K562 (cell line): Measurements from ENCODE around the gene GPR15. TPM values are rescaled to one million over a fixed set of nuclear protein-coding genes. Genes with fewer than 3 reads are reported as not detected.

Experiments
- CBX3 ChIP-seq, 2 experiments: IDR thresholded peaks; 1 replicate in 1 of 2; 2 replicates in 1 of 2; pipeline ENCODE4 v1.6.1; 2012; ENCODE audit warnings: inconsistent platforms in 2 of 2, low read length in 2 of 2, borderline replicate concordance in 1 of 2, control low read depth in 1 of 2
- CHD1 ChIP-seq: fragments of 200-600 bp; sonication (generic); IDR thresholded peaks from one replicate; pipeline ENCODE4 v1.6.1; 2012; ENCODE audit warnings: mild to moderate bottlenecking, moderate library complexity, low read length, inconsistent platforms
- DIDO1 ChIP-seq: fragments of 450-650 bp; IDR thresholded peaks from 2 replicates; pipeline ENCODE4 v1.6.1; 2016; ENCODE audit warnings: low read depth, missing biosample characterization, missing genetic modification characterization
- ELF1 ChIP-seq: fragments of 200-800 bp; sonication (Bioruptor generic); IDR thresholded peaks from 2 replicates; pipeline ENCODE4 v1.6.1; 2016; ENCODE audit warnings: missing genetic modification characterization, missing compliant biosample characterization
- EP300 ChIP-seq: IDR thresholded peaks from 2 replicates; pipeline ENCODE4 v1.6.1; 2012; ENCODE audit warnings: low read length, improper control_type of control experiment
- FOXP4 ChIP-seq: sonication (generic); formaldehyde crosslinking; IDR thresholded peaks from 2 replicates; pipeline ENCODE4 v1.8.0; 2022; ENCODE audit warnings: mild to moderate bottlenecking, missing genetic modification reagents, borderline replicate concordance
- GMEB1 ChIP-seq: fragments of 250-450 bp; sonication (Bioruptor Pico); IDR thresholded peaks from 2 replicates; pipeline ENCODE4 v1.4.0; 2020; ENCODE audit warnings: mild to moderate bottlenecking
- MAFG ChIP-seq: fragments of 450-650 bp; conservative IDR thresholded peaks from 2 replicates; pipeline ENCODE4 v1.6.1; 2016; ENCODE audit warnings: missing genetic modification characterization, missing compliant biosample characterization
- PCBP1 ChIP-seq: fragments of 200-400 bp; formaldehyde crosslinking; IDR thresholded peaks from 2 replicates; pipeline ENCODE4 v1.6.1; 2018; ENCODE audit warnings: mild to moderate bottlenecking, low read depth, low read length; ENCODE audit not compliant: poor library complexity, severe bottlenecking
- POLR2H ChIP-seq: IDR thresholded peaks from 2 replicates; pipeline ENCODE4 v1.6.1; 2016; ENCODE audit warnings: missing genetic modification characterization, low read depth, mild to moderate bottlenecking, control low read depth, missing compliant biosample characterization, moderate library complexity
- SMARCA5 ChIP-seq: fragments of 450-650 bp; IDR thresholded peaks from 2 replicates; pipeline ENCODE4 v1.6.1; 2016
- STAG1 ChIP-seq: sonication (generic); formaldehyde crosslinking; IDR thresholded peaks from 2 replicates; pipeline ENCODE4 v1.5.0; 2020; ENCODE audit warnings: missing genetic modification reagents, borderline replicate concordance
- ZC3H11A ChIP-seq: IDR thresholded peaks from 2 replicates; pipeline ENCODE4 v1.6.1; 2012; ENCODE audit warnings: low read depth, low read length, improper control_type of control experiment
- ZFPM2 ChIP-seq: fragments of 250-450 bp; sonication (Bioruptor Pico); IDR thresholded peaks from 2 replicates; pipeline ENCODE4 v1.5.1; 2022; ENCODE audit warnings: mild to moderate bottlenecking
- ZNF77 ChIP-seq: fragments of 250-450 bp; sonication (Bioruptor Pico); IDR thresholded peaks from 2 replicates; pipeline ENCODE4 v1.5.0; 2020
- ZSCAN32 ChIP-seq: fragments of 450-650 bp; formaldehyde crosslinking; IDR thresholded peaks from 2 replicates; pipeline ENCODE4 v1.4.0; 2020; ENCODE audit warnings: mild to moderate bottlenecking, moderate library complexity
- polyA plus RNA-seq, 8 experiments: library from polyadenylated mRNA; depleted of rRNA in 4 of 8; stranded (reverse) in 5 of 8; unstranded in 3 of 8; fragments of >200 nt; fragmentation: Nextera tagmentation in 2 of 8; fragmentation: Illumina TruSeq in 1 of 8; extraction: Ambion mirVana in 2 of 8; extraction: Trizol in 1 of 8; gene quantifications; 2 replicates each; pipeline versions ENCODE4 v1.2.1 to v1.2.3, GENCODE V29; 2011 to 2014; ENCODE audit warnings: inconsistent platforms in 1 of 8, missing spikeins in 1 of 8
- total RNA-seq, 7 experiments: library from RNA; depleted of rRNA in 6 of 7; stranded (reverse); fragments of >200 nt in 6 of 7; fragmentation: Illumina TruSeq in 2 of 7; extraction: Trizol in 2 of 7; gene quantifications; 2 replicates each; pipeline versions ENCODE4 v1.2.1 to v1.2.3, GENCODE V29; 2011 to 2021; ENCODE audit warnings: low replicate concordance in 1 of 7
- TF ChIP-seq, protein P1 (sequence below): fragments of 450-650 bp; formaldehyde crosslinking; conservative IDR thresholded peaks from 2 replicates; pipeline ENCODE4 v1.4.0; 2022; ENCODE audit warnings: mild to moderate bottlenecking, missing genetic modification characterization
- TF ChIP-seq, protein P2 (sequence below), 2 experiments: fragments of 150-350 bp in 1 of 2; IDR thresholded peaks; 2 replicates each; pipeline ENCODE4 v1.6.1; 2012 to 2016; ENCODE audit warnings: low read depth in 2 of 2, low read length in 2 of 2, mild to moderate bottlenecking in 1 of 2, moderate library complexity in 1 of 2
- TF ChIP-seq, protein P3 (sequence below): sonication (generic); formaldehyde crosslinking; IDR thresholded peaks from 2 replicates; pipeline ENCODE4 v1.9.0; 2022; ENCODE audit warnings: mild to moderate bottlenecking, missing genetic modification reagents

The GPR15 gene
- total and polyA plus RNA-seq, 9 of the 15 experiments (the other 6 are each of a cell fraction or from before 2014, with no cell fraction given), result 0.13 TPM; not detected in 8

GRCh38 chr3:98522544-98523281 lies 9.1 kb upstream of the GPR15 start, which contains the start of gene CLDND1 (continued):
- TF ChIP-seq, protein P1, sequence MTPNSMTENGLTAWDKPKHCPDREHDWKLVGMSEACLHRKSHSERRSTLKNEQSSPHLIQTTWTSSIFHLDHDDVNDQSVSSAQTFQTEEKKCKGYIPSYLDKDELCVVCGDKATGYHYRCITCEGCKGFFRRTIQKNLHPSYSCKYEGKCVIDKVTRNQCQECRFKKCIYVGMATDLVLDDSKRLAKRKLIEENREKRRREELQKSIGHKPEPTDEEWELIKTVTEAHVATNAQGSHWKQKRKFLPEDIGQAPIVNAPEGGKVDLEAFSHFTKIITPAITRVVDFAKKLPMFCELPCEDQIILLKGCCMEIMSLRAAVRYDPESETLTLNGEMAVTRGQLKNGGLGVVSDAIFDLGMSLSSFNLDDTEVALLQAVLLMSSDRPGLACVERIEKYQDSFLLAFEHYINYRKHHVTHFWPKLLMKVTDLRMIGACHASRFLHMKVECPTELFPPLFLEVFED (CRISPR knock-in tag), result no peak
- TF ChIP-seq ZSCAN32 (CRISPR knock-in tag) (no peak), POLR2H (tag) (0 out of 2 replicates have a peak, but pooled peaks have one; percentile 28), ZNF77 (CRISPR knock-in tag) (no peak), PCBP1 (no peak), ZFPM2 (no peak), ELF1 (tag) (peak; percentile 9; the same call in 1 of the 2 replicates), ZC3H11A (no peak), CHD1 (no peak), DIDO1 (tag) (no peak), MAFG (tag) (no peak), CBX3 (IDR thresholded peaks at IDR 0.05; ENCODE audit: borderline replicate concordance in 1 of 2, low read length in 2 of 2) (no peak), STAG1 (CRISPR knock-in tag) (no peak), EP300 (no peak), FOXP4 (CRISPR knock-in tag) (no peak), GMEB1 (0 out of 2 replicates have a peak, but pooled peaks have one; percentile 41), SMARCA5 (no peak)
- TF ChIP-seq, protein P2, sequence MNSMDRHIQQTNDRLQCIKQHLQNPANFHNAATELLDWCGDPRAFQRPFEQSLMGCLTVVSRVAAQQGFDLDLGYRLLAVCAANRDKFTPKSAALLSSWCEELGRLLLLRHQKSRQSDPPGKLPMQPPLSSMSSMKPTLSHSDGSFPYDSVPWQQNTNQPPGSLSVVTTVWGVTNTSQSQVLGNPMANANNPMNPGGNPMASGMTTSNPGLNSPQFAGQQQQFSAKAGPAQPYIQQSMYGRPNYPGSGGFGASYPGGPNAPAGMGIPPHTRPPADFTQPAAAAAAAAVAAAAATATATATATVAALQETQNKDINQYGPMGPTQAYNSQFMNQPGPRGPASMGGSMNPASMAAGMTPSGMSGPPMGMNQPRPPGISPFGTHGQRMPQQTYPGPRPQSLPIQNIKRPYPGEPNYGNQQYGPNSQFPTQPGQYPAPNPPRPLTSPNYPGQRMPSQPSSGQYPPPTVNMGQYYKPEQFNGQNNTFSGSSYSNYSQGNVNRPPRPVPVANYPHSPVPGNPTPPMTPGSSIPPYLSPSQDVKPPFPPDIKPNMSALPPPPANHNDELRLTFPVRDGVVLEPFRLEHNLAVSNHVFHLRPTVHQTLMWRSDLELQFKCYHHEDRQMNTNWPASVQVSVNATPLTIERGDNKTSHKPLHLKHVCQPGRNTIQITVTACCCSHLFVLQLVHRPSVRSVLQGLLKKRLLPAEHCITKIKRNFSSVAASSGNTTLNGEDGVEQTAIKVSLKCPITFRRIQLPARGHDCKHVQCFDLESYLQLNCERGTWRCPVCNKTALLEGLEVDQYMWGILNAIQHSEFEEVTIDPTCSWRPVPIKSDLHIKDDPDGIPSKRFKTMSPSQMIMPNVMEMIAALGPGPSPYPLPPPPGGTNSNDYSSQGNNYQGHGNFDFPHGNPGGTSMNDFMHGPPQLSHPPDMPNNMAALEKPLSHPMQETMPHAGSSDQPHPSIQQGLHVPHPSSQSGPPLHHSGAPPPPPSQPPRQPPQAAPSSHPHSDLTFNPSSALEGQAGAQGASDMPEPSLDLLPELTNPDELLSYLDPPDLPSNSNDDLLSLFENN (IDR thresholded peaks at IDR 0.05; ENCODE audit: low read depth in 2 of 2, low read length in 2 of 2), result 0 out of 4 replicates have a peak, but pooled peaks of 1 of the 2 experiments have one; percentile 18
- TF ChIP-seq, protein P3, sequence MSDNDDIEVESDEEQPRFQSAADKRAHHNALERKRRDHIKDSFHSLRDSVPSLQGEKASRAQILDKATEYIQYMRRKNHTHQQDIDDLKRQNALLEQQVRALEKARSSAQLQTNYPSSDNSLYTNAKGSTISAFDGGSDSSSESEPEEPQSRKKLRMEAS (CRISPR knock-in tag), result no peak
